HepG2 (cell line): ENCODE results near the gene KLHL21. TPM values are rescaled to one million over a fixed set of nuclear protein-coding genes. Genes with fewer than 3 reads are reported as not detected.

Source experiments
- ARHGAP35 ChIP-seq: sonication (generic); formaldehyde crosslinking; IDR thresholded peaks from 2 replicates; pipeline ENCODE4 v1.9.0; 2022; ENCODE audit warnings: mild to moderate bottlenecking, inconsistent platforms, moderate library complexity, missing genetic modification reagents, borderline replicate concordance
- ATF7-NPFF ChIP-seq: sonication (generic); formaldehyde crosslinking; IDR thresholded peaks from 2 replicates; pipeline ENCODE4 v1.8.1; 2023; ENCODE audit warnings: mild to moderate bottlenecking, low read depth, missing genetic modification reagents, moderate library complexity
- BCL3 ChIP-seq: sonication (generic); formaldehyde crosslinking; IDR thresholded peaks from 2 replicates; pipeline ENCODE4 v1.5.1; 2020; ENCODE audit warnings: mild to moderate bottlenecking, missing genetic modification reagents, moderate library complexity
- CCDC6 ChIP-seq: sonication (generic); formaldehyde crosslinking; IDR thresholded peaks from 2 replicates; pipeline ENCODE4 v1.8.1; 2022; ENCODE audit warnings: mild to moderate bottlenecking, missing genetic modification reagents, moderate library complexity
- FUBP1 ChIP-seq: sonication (generic); formaldehyde crosslinking; IDR thresholded peaks from 2 replicates; pipeline ENCODE4 v1.5.1; 2020; ENCODE audit warnings: missing genetic modification reagents, mild to moderate bottlenecking, borderline replicate concordance
- NFKBIZ ChIP-seq: IDR thresholded peaks from 2 replicates; pipeline ENCODE4 v1.6.1; 2018; ENCODE audit warnings: missing genetic modification reagents, missing compliant biosample characterization
- PAX8 ChIP-seq: sonication (generic); formaldehyde crosslinking; IDR thresholded peaks from 2 replicates; pipeline ENCODE4 v1.8.0; 2022; ENCODE audit warnings: mild to moderate bottlenecking, missing genetic modification reagents, borderline replicate concordance
- PHF5A ChIP-seq: IDR thresholded peaks from one replicate; pipeline ENCODE4 v1.6.1; 2018; ENCODE audit warnings: low read depth, missing genetic modification reagents; ENCODE audit not compliant: unreplicated experiment
- RBM22 ChIP-seq: fragments of 200-400 bp; formaldehyde crosslinking; optimal IDR thresholded peaks from 2 replicates; pipeline ENCODE3; 2017; ENCODE audit warnings: mild to moderate bottlenecking, low read length, moderate library complexity
- REL ChIP-seq: sonication (generic); formaldehyde crosslinking; conservative IDR thresholded peaks from 2 replicates; pipeline ENCODE4 v1.8.0; 2022; ENCODE audit warnings: mild to moderate bottlenecking, missing genetic modification reagents, moderate library complexity
- RFX5 ChIP-seq: IDR thresholded peaks from 2 replicates; pipeline ENCODE4 v1.6.1; 2011; ENCODE audit warnings: low read depth, low read length, improper control_type of control experiment
- SKI ChIP-seq: fragments of 450-650 bp; IDR thresholded peaks from one replicate; pipeline ENCODE4 v1.6.1; 2018; ENCODE audit warnings: mild to moderate bottlenecking; ENCODE audit not compliant: partially characterized antibody
- SP140L ChIP-seq: sonication (generic); formaldehyde crosslinking; IDR thresholded peaks from 2 replicates; pipeline ENCODE4 v1.4.0; 2020; ENCODE audit warnings: missing genetic modification reagents, borderline replicate concordance
- TBX2 ChIP-seq: sonication (generic); formaldehyde crosslinking; IDR thresholded peaks from 2 replicates; pipeline ENCODE4 v1.5.0; 2020; ENCODE audit warnings: missing genetic modification reagents, mild to moderate bottlenecking, borderline replicate concordance
- TERF1 ChIP-seq: sonication (generic); formaldehyde crosslinking; IDR thresholded peaks from 2 replicates; pipeline ENCODE4 v1.8.0; 2022; ENCODE audit warnings: mild to moderate bottlenecking, missing genetic modification reagents, moderate library complexity
- ZFP82 ChIP-seq: sonication (generic); formaldehyde crosslinking; IDR thresholded peaks from 2 replicates; pipeline ENCODE4 v1.5.1; 2020; ENCODE audit warnings: mild to moderate bottlenecking, missing genetic modification reagents, borderline replicate concordance
- ZNF225 ChIP-seq: sonication (generic); formaldehyde crosslinking; IDR thresholded peaks from 2 replicates; pipeline ENCODE4 v1.4.0; 2020; ENCODE audit warnings: mild to moderate bottlenecking, missing genetic modification reagents
- ZNF282 ChIP-seq: fragments of 450-650 bp; IDR thresholded peaks from 2 replicates; pipeline ENCODE4 v1.6.1; 2018; ENCODE audit not compliant: partially characterized antibody
- ZNF331 ChIP-seq: sonication (generic); formaldehyde crosslinking; IDR thresholded peaks from 2 replicates; pipeline ENCODE4 v1.4.0; 2020; ENCODE audit warnings: missing genetic modification reagents
- ZNF33B ChIP-seq: sonication (generic); formaldehyde crosslinking; IDR thresholded peaks from 2 replicates; pipeline ENCODE4 v1.5.1; 2020; ENCODE audit warnings: mild to moderate bottlenecking, missing genetic modification reagents
- ZNF460 ChIP-seq: sonication (generic); formaldehyde crosslinking; IDR thresholded peaks from 2 replicates; pipeline ENCODE4 v1.5.1; 2020; ENCODE audit warnings: missing genetic modification reagents, mild to moderate bottlenecking, borderline replicate concordance
- ZNF503 ChIP-seq: sonication (generic); formaldehyde crosslinking; IDR thresholded peaks from 2 replicates; pipeline ENCODE4 v1.4.0; 2020; ENCODE audit warnings: missing genetic modification reagents
- ZNF607 ChIP-seq: sonication (generic); formaldehyde crosslinking; IDR thresholded peaks from 2 replicates; pipeline ENCODE4 v1.5.1; 2020; ENCODE audit warnings: missing genetic modification reagents, mild to moderate bottlenecking, borderline replicate concordance
- polyA plus RNA-seq, 8 experiments: library from polyadenylated mRNA; depleted of rRNA in 3 of 8; stranded (reverse) in 7 of 8; unstranded in 1 of 8; fragments of >200 nt; fragmentation: Illumina TruSeq in 4 of 8; extraction: Trizol in 4 of 8; gene quantifications; 2 replicates each; pipeline versions ENCODE4 v1.2.1 to v1.2.3, GENCODE V29; 2011 to 2016; ENCODE audit warnings: low read depth in 4 of 8, missing spikeins in 1 of 8, mixed read lengths in 1 of 8; ENCODE audit not compliant: insufficient read depth in 1 of 8
- total RNA-seq, 5 experiments: library from RNA; depleted of rRNA; stranded (reverse); fragments of >200 nt; fragmentation: Illumina TruSeq; extraction: Trizol; gene quantifications; 2 replicates each; pipeline ENCODE4 v1.2.3, GENCODE V29; 2016; ENCODE audit warnings: low read depth in 1 of 5

The KLHL21 gene
- total and polyA plus RNA-seq, 2 of the 13 experiments (the other 11 are each of a cell fraction or from before 2014, with no cell fraction given) = 14.8 to 25.0 TPM

- no peak for TF ChIP-seq PHF5A (CRISPR knock-in tag)
- TF ChIP-seq FUBP1 (CRISPR knock-in tag) = no peak
- TF ChIP-seq BCL3 (CRISPR knock-in tag) = 0 out of 2 replicates have a peak, but pooled peaks have one; percentile 4
- 0 out of 2 replicates have a peak, but pooled peaks have one; percentile 70 for TF ChIP-seq ZFP82
- peak; percentile 73; the same call in 1 of the 2 replicates for TF ChIP-seq CCDC6 (CRISPR knock-in tag)
- no peak for TF ChIP-seq ZNF503 (CRISPR knock-in tag)
- TF ChIP-seq ARHGAP35 = no peak
- TF ChIP-seq SKI = peak; percentile 15
- no peak for TF ChIP-seq ZNF607 (CRISPR knock-in tag)
- no peak for TF ChIP-seq SP140L
- no peak for TF ChIP-seq ZNF33B (CRISPR knock-in tag)
- 0 out of 2 replicates have a peak, but pooled peaks have one; percentile 53 for TF ChIP-seq REL (CRISPR knock-in tag)
- no peak; the same call in 1 of the 2 replicates for TF ChIP-seq ZNF460 (CRISPR knock-in tag)
- TF ChIP-seq NFKBIZ (CRISPR knock-in tag) = no peak
- TF ChIP-seq ZNF282 = no peak
- no peak for TF ChIP-seq PAX8 (CRISPR knock-in tag)
- no peak for TF ChIP-seq ATF7-NPFF (CRISPR knock-in tag)
- 0 out of 2 replicates have a peak, but pooled peaks have one; percentile 14 for TF ChIP-seq ZNF331 (CRISPR knock-in tag)
- no peak for TF ChIP-seq RFX5
- TF ChIP-seq RBM22 = peak; percentile 63
- TF ChIP-seq ZNF225 (CRISPR knock-in tag) = no peak
- TF ChIP-seq TBX2 = peak; percentile 45; the same call in 1 of the 2 replicates
- TF ChIP-seq TERF1 = no peak
Measured at GRCh38 chr1:6624710-6625583, 22.3 kb upstream of the KLHL21 start, which contains the start of gene THAP3 (continued).
